Measurements from ENCODE around the gene RFX2. TPM values are rescaled to one million over a fixed set of nuclear protein-coding genes. Genes with fewer than 3 reads are reported as not detected.

The RFX2 gene
- total RNA-seq, 4 donors from 2014 or later: 12.6 to 17.3 (median 15.0) TPM

- no peak for DNase-seq (ENCODE audit: low spot score in 2 of 2)
- Histone ChIP-seq H3K4me3 (no peak overlapping the region), H3K27me3 (no peaks in the 10 kb centered on the region), H3K36me3 (peaks cover 0 to 25% (median 0%) of the 10 kb centered on the region in 3 donors), H3K27ac (no peak overlapping the region), H3K4me1 (peaks cover 5 to 85% (median 40%) of the 10 kb centered on the region in 4 donors), H3K9me3 (no peaks in the 10 kb centered on the region)
- TF ChIP-seq POLR2A (IDR thresholded peaks at IDR 0.05) (no peak), EP300 (IDR thresholded peaks at IDR 0.05) (no peak), CTCF (IDR thresholded peaks at IDR 0.05) (no peak)
- 96 to 97% methylated on average over 2 of the region's 2 CpGs for WGBS, 2 donors
Observed at GRCh38 chr19:5971714-5972354, 138.5 kb downstream of the RFX2 start.

- no peak for TF ChIP-seq EP300 (IDR thresholded peaks at IDR 0.05)
- no peak for TF ChIP-seq CTCF (IDR thresholded peaks at IDR 0.05)
- TF ChIP-seq POLR2A (IDR thresholded peaks at IDR 0.05): no peak
- Histone ChIP-seq H3K27ac (peak overlapping the region in 1 of 4 donors; percentile 64), H3K36me3 (peaks cover 0 to 17% (median 0%) of the 10 kb centered on the region in 3 donors), H3K4me1 (peaks cover 5 to 85% (median 36%) of the 10 kb centered on the region in 4 donors), H3K27me3 (no peaks in the 10 kb centered on the region), H3K4me3 (no peak overlapping the region), H3K9me3 (no peaks in the 10 kb centered on the region)
- WGBS, 2 donors: 86 to 91% methylated on average over 8 of the region's 8 CpGs
- DNase-seq (ENCODE audit: low spot score in 2 of 2): no peak
Observed at GRCh38 chr19:5969476-5969875, 140.8 kb downstream of the RFX2 start.

- peaks cover 0 to 10% (median 0%) of the 10 kb centered on the region in 3 donors for H3K36me3 ChIP-seq
- H3K4me1 ChIP-seq: peaks cover 5 to 85% (median 35%) of the 10 kb centered on the region in 4 donors
- H3K9me3 ChIP-seq: no peaks in the 10 kb centered on the region
- no peak for TF ChIP-seq EP300 (IDR thresholded peaks at IDR 0.05)
- no peak for TF ChIP-seq CTCF (IDR thresholded peaks at IDR 0.05)
- no peak for TF ChIP-seq POLR2A (IDR thresholded peaks at IDR 0.05)
- H3K27ac ChIP-seq: peak overlapping the region; percentile 9 to 86 (median 77)
- no peaks in the 10 kb centered on the region for H3K27me3 ChIP-seq
- WGBS, 2 donors: 44% methylated on average over 18 of the region's 18 CpGs
- H3K4me3 ChIP-seq: no peak overlapping the region
- no peak for DNase-seq (ENCODE audit: low spot score in 2 of 2)
Observed at GRCh38 chr19:5968431-5969373, 141.6 kb downstream of the RFX2 start.

GRCh38 chr19:5967994-5968430, 142.3 kb downstream of the RFX2 start:
- peak; percentile 43 to 77 for DNase-seq (ENCODE audit: low spot score in 2 of 2)
- H3K4me3 ChIP-seq: no peak overlapping the region
- peaks cover 5 to 85% (median 35%) of the 10 kb centered on the region in 4 donors for H3K4me1 ChIP-seq
- no peaks in the 10 kb centered on the region for H3K27me3 ChIP-seq
- peak overlapping the region; percentile 9 to 86 (median 77) for H3K27ac ChIP-seq
- 7 to 10% methylated on average over 10 of the region's 10 CpGs for WGBS, 2 donors
- peak; percentile 78 to 92 (median 83) for TF ChIP-seq CTCF (IDR thresholded peaks at IDR 0.05)
- TF ChIP-seq EP300 (IDR thresholded peaks at IDR 0.05): peak; percentile 41 to 62
- peak in 1 of 2 donors; percentile 20 for TF ChIP-seq POLR2A (IDR thresholded peaks at IDR 0.05)
- no peaks in the 10 kb centered on the region for H3K9me3 ChIP-seq
- H3K36me3 ChIP-seq: peaks cover 0 to 5% (median 0%) of the 10 kb centered on the region in 3 donors
